ENCODE results near the gene PARP2.
"Not testable (repeated sequence)": the region's sequence is repeated elsewhere in the genome, so short reads cannot be mapped to it uniquely, and the experiment has no call there.

The PARP2 gene

GRCh38 chr14:20347747-20348146 is 4.3 kb downstream of the PARP2 start:
- DNase-seq: no peak

GRCh38 chr14:20350282-20350681 is 6.8 kb downstream of the PARP2 start:
- DNase-seq: no peak

GRCh38 chr14:20350860-20351259 is 7.4 kb downstream of the PARP2 start:
- DNase-seq: peak; percentile 5

- DNase-seq: no peak
Measured at GRCh38 chr14:20356422-20356821, 13.0 kb downstream of the PARP2 start.

GRCh38 chr14:20358474-20358873 is 15.0 kb downstream of the PARP2 start:
- not testable (repeated sequence) for DNase-seq

GRCh38 chr14:20365928-20366327 is 22.5 kb downstream of the PARP2 start:
- no peak for DNase-seq

GRCh38 chr14:20372796-20373195 is 29.4 kb downstream of the PARP2 start:
- DNase-seq: no peak

GRCh38 chr14:20375471-20375870 is 32.0 kb downstream of the PARP2 start:
- DNase-seq: no peak

GRCh38 chr14:20376071-20376588 is 32.7 kb downstream of the PARP2 start:
- DNase-seq: no peak

GRCh38 chr14:20377171-20377570 is 33.7 kb downstream of the PARP2 start:
- no peak for DNase-seq

GRCh38 chr14:20379743-20380142 is 36.3 kb downstream of the PARP2 start:
- DNase-seq: no peak

- DNase-seq: no peak
Measured at GRCh38 chr14:20380681-20381080, 37.2 kb downstream of the PARP2 start.

- DNase-seq: no peak
Measured at GRCh38 chr14:20381341-20381740, 37.9 kb downstream of the PARP2 start.

GRCh38 chr14:20382526-20382925 is 39.1 kb downstream of the PARP2 start:
- no peak for DNase-seq

- DNase-seq: no peak
Measured at GRCh38 chr14:20383032-20383431, 39.6 kb downstream of the PARP2 start.

GRCh38 chr14:20383636-20384035 is 40.2 kb downstream of the PARP2 start:
- no peak for DNase-seq

GRCh38 chr14:20384321-20384720 is 40.9 kb downstream of the PARP2 start:
- no peak for DNase-seq

- no peak for DNase-seq
Measured at GRCh38 chr14:20384886-20385285, 41.5 kb downstream of the PARP2 start.

- DNase-seq: no peak
Measured at GRCh38 chr14:20386276-20386855, 42.9 kb downstream of the PARP2 start.

GRCh38 chr14:20387576-20387975 is 44.1 kb downstream of the PARP2 start:
- DNase-seq: no peak

GRCh38 chr14:20388159-20388558 is 44.7 kb downstream of the PARP2 start:
- no peak for DNase-seq

GRCh38 chr14:20391505-20391904 is 48.1 kb downstream of the PARP2 start:
- no peak for DNase-seq

- DNase-seq: no peak
Measured at GRCh38 chr14:20397511-20397910, 54.1 kb downstream of the PARP2 start.

- no peak for DNase-seq
Measured at GRCh38 chr14:20400589-20400964, 57.1 kb downstream of the PARP2 start.

GRCh38 chr14:20400965-20401593 is 57.6 kb downstream of the PARP2 start:
- DNase-seq: peak; percentile 6

All from fibroblast of skin of back (primary cell).